SJSA1 (cell line): ENCODE measurements around the gene RBKS. TPM values are rescaled to one million over a fixed set of nuclear protein-coding genes. Genes with fewer than 3 reads are reported as not detected.
A peak's percentile ranks its signal among the peaks of the same experiment; 100 is the strongest.
"Not testable (repeated sequence)": the region's sequence is repeated elsewhere in the genome, so short reads cannot be mapped to it uniquely, and the experiment has no call there.

Source experiments
- DNase-seq, 2 experiments: peaks; one replicate each; pipeline ENCODE4 v3.0.0-alpha.2; 2015 to 2020; ENCODE audit warnings: low spot score in 2 of 2, low read depth in 1 of 2
- H3K27ac ChIP-seq: fragments of 250-450 bp; sonication (Bioruptor Pico); 2 replicates; pipeline ENCODE4 v1.5.1; 2020; ENCODE audit warnings: mild to moderate bottlenecking, moderate library complexity
- H3K27me3 ChIP-seq: fragments of 250-450 bp; sonication (Bioruptor Pico); replicated peaks from 2 replicates; pipeline ENCODE4 v1.5.1; 2020; ENCODE audit warnings: mild to moderate bottlenecking, moderate library complexity
- H3K36me3 ChIP-seq: fragments of 250-450 bp; sonication (Bioruptor Pico); 2 replicates; pipeline ENCODE4 v1.5.1; 2020; ENCODE audit warnings: mild to moderate bottlenecking
- H3K4me1 ChIP-seq: fragments of 250-450 bp; sonication (Bioruptor Pico); replicated peaks from 2 replicates; pipeline ENCODE4 v1.6.1; 2021; ENCODE audit warnings: mild to moderate bottlenecking
- H3K4me3 ChIP-seq: fragments of 250-450 bp; sonication (Bioruptor Pico); 2 replicates; pipeline ENCODE4 v1.5.1; 2020; ENCODE audit warnings: mild to moderate bottlenecking
- H3K9me3 ChIP-seq: fragments of 250-450 bp; sonication (Bioruptor Pico); replicated peaks from 2 replicates; pipeline ENCODE4 v1.5.1; 2020; ENCODE audit warnings: mild to moderate bottlenecking
- total RNA-seq: library from RNA; depleted of rRNA; stranded (reverse); fragments of >200 nt; shearing (Covaris generic); gene quantifications from 2 replicates; pipeline ENCODE4 v1.2.3, GENCODE V29; 2014

RBKS gene
- total RNA-seq, 1 experiment from 2014 or later = 1.3 TPM

DNA sequence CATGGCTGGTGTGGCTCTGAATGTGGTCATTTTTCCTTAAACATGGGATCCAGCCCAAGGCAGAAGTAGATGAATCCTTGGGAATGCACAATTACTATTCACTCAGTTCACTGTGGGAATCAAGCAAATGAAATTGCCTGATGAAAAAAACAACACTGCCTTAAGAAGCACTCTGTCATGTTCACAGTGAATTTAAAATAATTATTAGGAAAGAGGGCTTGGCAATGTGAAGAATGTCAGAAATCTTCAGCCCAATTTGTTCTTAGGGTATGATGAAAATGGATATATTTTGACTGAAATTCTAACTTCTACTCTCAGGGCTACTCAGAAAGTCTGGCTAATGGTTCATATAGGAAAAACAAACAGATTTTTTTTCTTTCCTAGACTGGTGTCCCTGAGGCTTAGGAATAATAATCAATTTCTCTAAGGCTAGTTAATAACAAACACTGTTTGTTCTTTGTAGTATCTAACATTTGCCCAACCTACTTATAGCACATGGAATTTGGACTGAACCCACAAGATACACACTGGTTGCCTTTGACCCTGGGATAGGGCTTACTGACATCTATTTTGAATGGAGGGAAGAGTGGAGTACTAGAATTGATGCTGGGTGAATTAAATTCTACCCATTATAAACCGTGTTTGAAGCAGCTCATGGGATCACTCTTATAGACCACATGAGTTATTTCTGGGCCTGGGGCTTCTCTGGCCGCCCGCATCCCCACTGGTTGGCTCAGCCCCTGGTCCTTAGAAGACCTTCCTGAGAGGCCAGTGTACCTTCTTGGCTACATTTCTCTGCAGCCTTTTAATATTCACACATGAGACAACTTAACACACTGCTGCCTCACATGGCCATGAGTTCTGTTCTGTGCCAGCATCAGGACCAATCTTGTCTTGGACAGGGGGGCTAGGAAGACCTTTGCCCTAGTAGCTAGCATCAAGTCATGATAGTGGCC lies 127.0 kb downstream of the RBKS start:
- peaks cover 33% of the 10 kb centered on the region for H3K4me1 ChIP-seq
- no peak overlapping the region for H3K27ac ChIP-seq
- no peak for DNase-seq
- H3K9me3 ChIP-seq = no peaks in the 10 kb centered on the region
- H3K27me3 ChIP-seq = no peaks in the 10 kb centered on the region
- H3K36me3 ChIP-seq = no peaks in the 10 kb centered on the region
- H3K4me3 ChIP-seq = no peak overlapping the region

DNA sequence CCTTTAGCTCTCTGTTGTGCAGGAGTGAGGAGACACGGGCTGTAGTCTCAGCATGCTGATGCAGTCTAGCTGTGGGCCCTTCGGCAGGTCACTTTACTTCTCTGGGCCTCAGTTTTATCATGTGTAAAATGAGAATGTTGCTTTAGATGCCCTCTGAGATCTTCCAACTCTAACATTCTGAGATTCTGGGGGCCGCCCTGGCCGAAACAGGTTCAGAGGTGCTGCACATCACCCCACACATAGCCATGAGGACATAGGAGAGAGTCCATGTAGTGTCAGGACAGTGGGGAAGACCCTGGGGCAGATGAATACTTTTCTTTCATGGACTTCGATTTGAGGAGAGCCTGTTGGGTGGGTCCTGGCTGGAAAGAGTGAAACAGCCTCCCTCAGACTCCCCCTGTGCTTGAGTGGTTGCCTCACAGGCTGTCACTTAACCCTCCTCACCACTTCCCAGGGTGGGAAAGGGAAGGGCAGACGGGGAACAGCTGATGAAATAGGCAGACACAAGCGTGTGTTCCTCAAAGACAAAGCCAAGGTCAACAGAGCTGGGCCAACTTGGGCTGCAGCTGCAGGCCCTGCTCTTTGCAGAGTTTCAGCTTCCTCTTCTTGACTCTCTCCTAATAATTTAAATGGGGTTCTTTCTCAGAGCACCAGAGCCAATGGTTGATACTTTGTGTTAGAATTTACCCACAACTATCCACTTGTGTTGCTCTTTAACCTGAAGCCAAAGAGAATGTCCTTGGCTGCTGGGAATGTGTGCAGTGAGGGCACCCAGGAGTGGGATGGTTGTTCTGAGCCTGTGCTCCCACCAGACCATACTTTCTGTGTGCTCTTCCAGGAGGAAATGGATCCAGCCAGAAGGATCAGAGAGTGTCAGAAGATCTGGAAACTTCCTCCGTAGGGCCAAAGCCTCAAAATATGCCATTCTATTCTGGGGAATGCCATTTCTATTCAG lies 133.4 kb downstream of the RBKS start:
- DNase-seq = no peak
- Histone ChIP-seq H3K36me3 (no peaks in the 10 kb centered on the region), H3K27me3 (no peaks in the 10 kb centered on the region), H3K9me3 (no peaks in the 10 kb centered on the region), H3K27ac (no peak overlapping the region), H3K4me1 (peaks cover 25% of the 10 kb centered on the region), H3K4me3 (no peak overlapping the region)

DNA sequence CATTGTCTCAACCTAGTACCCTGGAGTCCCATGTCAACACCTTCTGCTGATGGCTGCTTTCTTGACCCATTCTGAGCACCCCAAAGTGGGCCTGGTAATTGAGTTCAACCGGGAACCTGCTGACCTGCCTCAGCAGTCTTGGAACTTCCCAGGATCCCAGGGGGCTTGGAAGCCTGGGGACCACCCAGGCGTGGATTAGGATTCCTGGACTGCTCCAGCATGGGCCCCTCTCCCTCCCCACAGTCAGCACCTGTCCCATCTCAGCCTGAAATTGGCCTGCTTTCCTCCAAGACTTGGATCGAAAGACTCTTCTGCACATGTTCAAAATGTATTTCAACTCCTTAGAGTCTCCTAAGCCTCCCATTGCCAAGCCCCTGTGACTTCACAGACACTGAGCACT lies 134.1 kb downstream of the RBKS start:
- Histone ChIP-seq H3K36me3 (no peaks in the 10 kb centered on the region), H3K9me3 (no peaks in the 10 kb centered on the region), H3K4me1 (peaks cover 17% of the 10 kb centered on the region), H3K4me3 (no peak overlapping the region), H3K27me3 (no peaks in the 10 kb centered on the region), H3K27ac (no peak overlapping the region)
- no peak for DNase-seq

DNA sequence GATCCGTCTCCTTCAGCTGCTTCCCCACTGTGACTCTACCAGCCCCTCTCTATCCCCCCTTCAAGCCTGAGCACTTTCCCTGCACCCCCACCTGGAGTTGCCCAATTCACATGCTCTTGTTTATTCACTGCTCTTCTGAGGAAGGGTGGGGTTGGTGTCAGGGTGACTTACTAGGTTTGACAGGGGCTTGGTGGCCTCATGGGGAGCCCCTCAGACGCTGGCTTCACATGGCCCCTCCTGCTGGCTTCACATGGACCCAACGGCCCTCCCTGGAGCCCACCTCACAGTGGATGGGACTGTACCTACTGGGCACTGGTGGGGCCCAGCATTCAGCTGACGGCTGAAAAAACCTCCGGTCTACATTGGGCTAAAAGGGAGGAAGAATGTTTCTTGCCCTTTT lies 135.4 kb downstream of the RBKS start:
- Histone ChIP-seq H3K27ac (no peak overlapping the region), H3K9me3 (no peaks in the 10 kb centered on the region), H3K36me3 (no peaks in the 10 kb centered on the region), H3K4me3 (no peak overlapping the region), H3K27me3 (no peaks in the 10 kb centered on the region), H3K4me1 (peaks cover 14% of the 10 kb centered on the region)
- DNase-seq = no peak

DNA sequence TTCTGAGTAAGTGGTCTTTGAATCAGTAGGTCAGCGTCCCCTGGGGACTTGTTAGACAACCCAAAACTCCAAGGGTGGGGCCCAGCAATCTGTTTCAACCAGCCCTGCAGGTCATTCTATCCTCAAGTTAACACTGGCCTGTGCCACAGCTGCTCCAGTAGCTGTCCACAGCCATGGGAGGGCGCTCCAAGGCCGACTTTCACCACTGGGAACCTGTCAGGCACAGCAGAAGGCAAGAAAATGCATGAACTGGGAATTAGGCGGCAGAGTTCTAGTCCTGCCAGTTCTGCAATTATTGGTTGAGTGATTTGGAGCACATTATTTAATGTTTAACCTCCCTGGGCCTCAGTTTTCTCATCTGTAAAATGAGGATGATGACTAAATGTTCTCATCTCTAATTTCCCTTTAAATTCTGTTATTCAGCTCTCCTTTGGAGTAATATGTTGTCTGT lies 136.0 kb downstream of the RBKS start:
- peak; percentile 71 to 86 for DNase-seq

DNA sequence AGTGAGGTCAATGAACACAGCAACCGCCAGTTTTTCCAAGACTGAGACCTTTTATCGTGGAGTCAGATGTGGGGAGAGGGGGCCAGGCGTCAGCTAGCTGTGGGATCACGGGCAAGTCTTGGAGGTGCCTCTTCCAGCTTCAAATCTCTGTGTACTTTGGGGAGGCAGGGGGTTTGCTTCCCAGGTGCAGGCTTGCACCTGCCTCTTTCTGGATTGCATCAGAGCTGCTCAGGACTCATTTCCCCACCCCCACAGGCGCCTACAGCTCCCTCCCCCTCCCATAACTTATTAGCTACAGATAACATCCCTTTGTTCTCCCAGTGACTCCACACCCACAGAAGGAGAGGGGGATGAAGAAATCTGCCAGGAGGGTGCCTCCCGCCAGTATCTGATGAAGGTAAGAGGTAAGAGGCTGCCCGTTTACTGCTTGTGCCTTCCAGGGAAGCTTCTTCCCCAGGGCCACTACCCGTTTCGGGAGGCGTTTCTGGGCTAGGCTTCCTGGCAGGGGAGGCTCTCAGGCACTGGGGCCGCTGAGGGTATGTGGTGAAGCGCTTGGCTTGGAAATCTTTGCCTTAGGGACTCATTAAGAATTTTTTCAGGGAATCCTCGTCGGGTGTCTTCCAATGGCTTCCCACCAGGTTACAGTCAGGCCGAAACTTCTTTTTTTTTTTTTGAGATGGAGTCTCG lies 137.5 kb downstream of the RBKS start:
- H3K4me3 ChIP-seq = no peak overlapping the region
- DNase-seq = no peak
- no peak overlapping the region for H3K27ac ChIP-seq
- H3K9me3 ChIP-seq = no peaks in the 10 kb centered on the region
- no peaks in the 10 kb centered on the region for H3K27me3 ChIP-seq
- no peaks in the 10 kb centered on the region for H3K36me3 ChIP-seq
- peaks cover 14% of the 10 kb centered on the region for H3K4me1 ChIP-seq

More for the DNA sequence above, 136.0 kb downstream of the RBKS start:
- no peak overlapping the region for H3K27ac ChIP-seq
- no peaks in the 10 kb centered on the region for H3K27me3 ChIP-seq
- H3K4me3 ChIP-seq = no peak overlapping the region
- H3K4me1 ChIP-seq = peaks cover 14% of the 10 kb centered on the region
- H3K9me3 ChIP-seq = no peaks in the 10 kb centered on the region
- H3K36me3 ChIP-seq = no peaks in the 10 kb centered on the region

DNA sequence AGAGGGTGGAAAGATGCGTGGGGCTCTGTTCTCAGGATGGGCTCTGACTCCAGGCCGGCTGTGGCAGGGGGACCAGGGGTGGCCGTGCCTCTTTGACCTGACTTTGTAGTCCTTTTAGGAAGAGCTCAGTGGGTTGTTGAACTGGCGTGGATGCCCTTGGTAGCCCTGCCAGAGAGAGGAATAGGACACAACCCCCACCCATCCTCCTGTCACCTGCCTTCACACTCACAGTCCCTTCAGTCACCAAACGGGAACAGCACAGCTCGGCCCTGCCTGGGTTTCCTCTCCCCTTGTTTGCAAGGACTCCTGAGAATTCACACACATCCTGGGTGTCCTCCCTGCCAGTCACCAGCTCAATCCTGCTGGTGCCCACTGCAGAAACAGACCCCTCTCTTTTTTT lies 138.8 kb downstream of the RBKS start:
- no peak overlapping the region for H3K4me3 ChIP-seq
- no peaks in the 10 kb centered on the region for H3K9me3 ChIP-seq
- no peaks in the 10 kb centered on the region for H3K27me3 ChIP-seq
- no peak for DNase-seq
- no peak overlapping the region for H3K27ac ChIP-seq
- no peaks in the 10 kb centered on the region for H3K36me3 ChIP-seq
- H3K4me1 ChIP-seq = peaks cover 14% of the 10 kb centered on the region

DNA sequence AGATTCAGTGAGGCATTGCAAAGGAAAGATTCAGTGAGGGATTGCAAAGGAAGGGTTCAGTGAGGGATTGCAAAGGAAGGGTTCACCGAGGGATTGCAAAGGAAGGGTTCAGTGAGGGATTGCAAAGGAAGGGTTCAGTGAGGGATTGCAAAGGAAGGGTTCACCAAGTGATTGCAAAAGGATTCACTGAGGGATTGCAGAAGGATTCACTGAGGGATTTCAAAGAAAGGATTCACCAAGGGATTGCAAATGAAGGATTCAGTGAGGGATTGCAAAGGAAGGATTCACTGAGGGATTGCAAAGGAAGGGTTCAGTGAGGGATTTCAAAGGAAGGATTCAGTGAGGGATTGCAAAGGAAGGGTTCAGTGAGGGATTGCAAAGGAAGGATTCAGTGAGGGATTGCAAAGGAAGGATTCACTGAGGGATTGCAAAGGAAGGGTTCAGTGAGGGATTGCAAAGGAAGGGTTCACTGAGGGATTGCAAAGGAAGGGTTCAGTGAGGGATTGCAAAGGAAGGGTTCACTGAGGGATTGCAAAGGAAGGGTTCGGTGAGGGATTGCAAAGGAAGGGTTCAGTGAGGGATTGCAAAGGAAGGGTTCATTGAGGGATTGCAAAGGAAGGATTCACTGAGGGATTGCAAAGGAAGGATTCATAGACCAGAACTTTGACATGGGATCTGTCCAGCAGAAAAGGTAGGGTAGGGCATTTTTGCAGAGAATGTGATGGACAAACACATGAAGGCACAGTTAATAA lies 141.2 kb downstream of the RBKS start:
- not testable (repeated sequence) for DNase-seq, H3K9me3 ChIP-seq, H3K36me3 ChIP-seq, H3K27me3 ChIP-seq, H3K4me1 ChIP-seq, H3K4me3 ChIP-seq, H3K27ac ChIP-seq

DNA sequence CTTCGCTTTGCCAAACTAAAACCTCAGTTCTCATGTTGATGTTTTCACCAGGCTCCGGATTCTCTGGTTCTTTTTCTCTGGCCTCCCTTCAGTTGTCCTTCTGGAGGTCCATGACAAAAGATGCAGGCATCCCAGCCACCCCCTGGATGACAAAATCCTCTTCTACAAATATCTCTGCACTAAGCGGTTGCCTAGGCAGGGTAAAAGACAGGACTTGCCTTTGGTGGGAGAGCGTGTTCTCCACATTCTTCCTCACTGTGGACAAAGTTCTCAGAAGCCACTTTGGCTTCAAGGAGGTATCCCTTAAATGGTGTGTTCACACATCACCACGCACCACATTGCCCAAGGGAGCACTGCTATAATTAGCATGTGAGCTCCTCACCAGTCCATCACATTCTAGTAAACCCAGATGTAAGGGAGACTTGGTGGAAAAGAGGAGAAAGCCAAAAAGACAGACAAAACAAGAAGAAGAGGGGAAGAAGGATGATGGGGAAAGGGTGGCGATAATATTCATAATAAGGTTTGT lies 142.3 kb downstream of the RBKS start:
- H3K27me3 ChIP-seq = no peaks in the 10 kb centered on the region
- DNase-seq = no peak
- no peaks in the 10 kb centered on the region for H3K36me3 ChIP-seq
- no peak overlapping the region for H3K4me3 ChIP-seq
- no peaks in the 10 kb centered on the region for H3K4me1 ChIP-seq
- H3K27ac ChIP-seq = no peak overlapping the region
- no peaks in the 10 kb centered on the region for H3K9me3 ChIP-seq

DNA sequence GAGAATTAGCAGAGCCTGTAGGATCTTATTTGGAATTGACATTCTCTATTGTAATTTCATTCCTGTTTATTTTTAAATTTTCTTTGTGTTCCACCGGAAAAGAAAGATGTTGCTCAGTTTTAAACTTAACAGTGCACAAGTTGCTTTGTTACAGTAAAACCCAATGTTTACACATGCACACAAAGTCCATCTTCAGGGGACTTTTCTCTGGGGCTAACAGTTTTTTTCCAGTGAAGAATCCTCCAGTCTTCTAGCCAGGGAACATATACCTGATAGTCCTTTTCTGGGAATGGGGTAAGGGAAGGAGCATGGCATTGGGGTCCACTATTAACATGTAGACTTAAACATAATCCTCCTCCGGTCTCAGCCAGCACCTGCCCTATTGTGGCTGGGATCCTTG lies 143.9 kb downstream of the RBKS start:
- H3K36me3 ChIP-seq = no peaks in the 10 kb centered on the region
- no peaks in the 10 kb centered on the region for H3K9me3 ChIP-seq
- no peaks in the 10 kb centered on the region for H3K27me3 ChIP-seq
- H3K4me3 ChIP-seq = no peak overlapping the region
- no peak for DNase-seq
- no peaks in the 10 kb centered on the region for H3K4me1 ChIP-seq
- no peak overlapping the region for H3K27ac ChIP-seq

DNA sequence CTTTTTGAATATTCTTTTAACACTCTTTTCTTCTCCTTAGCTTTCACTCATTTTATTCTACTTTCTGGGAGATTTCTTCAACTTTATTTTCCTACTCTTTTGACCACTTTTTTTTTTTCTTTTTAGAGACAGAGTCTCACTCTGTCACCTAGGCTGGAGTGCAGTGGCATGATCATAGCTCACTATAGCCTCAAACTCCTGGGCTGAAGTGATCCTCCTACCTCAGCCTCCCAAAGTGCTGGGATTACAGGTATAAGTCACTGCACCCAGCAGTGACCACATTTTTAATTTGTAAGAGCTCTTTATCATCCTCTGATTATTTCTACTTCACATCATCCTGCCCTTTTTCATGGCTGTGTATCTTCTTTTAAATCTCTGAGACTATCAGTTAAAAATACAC lies 144.7 kb downstream of the RBKS start:
- H3K36me3 ChIP-seq, H3K9me3 ChIP-seq, H3K4me1 ChIP-seq, DNase-seq, H3K27me3 ChIP-seq, H3K27ac ChIP-seq, H3K4me3 ChIP-seq: not testable (repeated sequence)

DNA sequence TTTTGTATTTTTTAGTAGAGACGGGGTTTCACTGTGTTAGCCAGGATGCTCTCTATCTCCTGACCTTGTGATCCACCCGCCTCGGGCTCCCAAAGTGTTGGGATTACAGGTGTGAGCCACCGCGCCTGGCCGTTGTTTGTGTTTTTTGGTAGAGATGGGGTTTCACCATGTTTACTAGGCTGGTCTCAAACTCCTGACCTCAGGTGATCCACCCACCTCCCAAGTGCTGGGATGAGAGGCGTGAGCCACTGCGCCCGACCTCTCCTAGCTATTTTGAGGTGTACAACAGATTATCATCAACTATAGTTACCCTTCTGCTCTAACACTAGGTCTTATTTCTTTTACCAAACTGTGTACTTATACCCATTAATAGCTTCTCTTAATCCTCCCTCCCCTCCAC lies 147.6 kb downstream of the RBKS start:
- no peaks in the 10 kb centered on the region for H3K36me3 ChIP-seq
- H3K4me3 ChIP-seq = no peak overlapping the region
- no peaks in the 10 kb centered on the region for H3K9me3 ChIP-seq
- no peaks in the 10 kb centered on the region for H3K27me3 ChIP-seq
- no peaks in the 10 kb centered on the region for H3K4me1 ChIP-seq
- no peak overlapping the region for H3K27ac ChIP-seq
- DNase-seq = no peak

DNA sequence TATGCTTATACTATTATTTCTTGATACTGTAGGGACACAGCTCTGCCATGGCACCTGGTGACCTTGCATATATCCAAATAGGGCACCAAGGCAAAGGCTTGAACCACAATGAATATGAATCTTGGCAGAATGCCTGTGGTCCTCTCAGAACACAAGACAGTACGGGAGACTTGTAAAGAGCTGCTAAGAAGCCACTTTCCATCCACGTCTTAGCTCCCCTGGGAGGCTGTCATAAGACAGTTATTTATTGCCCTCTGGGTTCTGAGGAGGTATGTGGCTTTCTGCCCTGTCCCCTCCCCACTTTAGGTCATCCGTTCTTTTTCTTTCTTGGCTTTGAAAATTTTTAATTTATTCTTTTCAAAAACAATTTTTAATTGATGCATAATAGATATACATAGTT lies 148.5 kb downstream of the RBKS start:
- no peaks in the 10 kb centered on the region for H3K36me3 ChIP-seq
- no peaks in the 10 kb centered on the region for H3K27me3 ChIP-seq
- DNase-seq = no peak
- no peaks in the 10 kb centered on the region for H3K9me3 ChIP-seq
- H3K4me3 ChIP-seq = no peak overlapping the region
- no peaks in the 10 kb centered on the region for H3K4me1 ChIP-seq
- H3K27ac ChIP-seq = no peak overlapping the region
